Vagina (tissue), 2 donors: ENCODE measurements around the gene DMRT1.

Source experiments
- CTCF ChIP-seq, 3 experiments: fragments of 450-650 bp in 2 of 3; fragments of 200-600 bp in 1 of 3; sonication (generic) in 1 of 3; IDR thresholded peaks; one replicate each; pipeline ENCODE4 v1.5.1; 2017 to 2019; ENCODE audit warnings: antibody characterized with exemption in 3 of 3, mild to moderate bottlenecking in 2 of 3, moderate library complexity in 2 of 3
- POLR2A ChIP-seq, 2 donors: fragments of 450-650 bp; IDR thresholded peaks; one replicate each; pipeline ENCODE4 v1.6.1; 2017; ENCODE audit warnings: antibody characterized with exemption in 2 of 2, mild to moderate bottlenecking in 2 of 2, moderate library complexity in 2 of 2
- POLR2AphosphoS5 ChIP-seq, 2 donors: sonication (generic); formaldehyde crosslinking; IDR thresholded peaks; one replicate each; pipeline ENCODE4 v1.9.0; 2017; ENCODE audit warnings: antibody characterized with exemption in 2 of 2, mild to moderate bottlenecking in 2 of 2, low read depth in 1 of 2; ENCODE audit not compliant: insufficient read depth in 1 of 2

GRCh38 chr9:974031-974995 lies 132.8 kb downstream of the DMRT1 start:
- TF ChIP-seq CTCF (IDR thresholded peaks at IDR 0.05) (no peak), POLR2A (IDR thresholded peaks at IDR 0.05) (no peak), POLR2AphosphoS5 (IDR thresholded peaks at IDR 0.05; ENCODE audit: insufficient read depth in 1 of 2, low read depth in 1 of 2) (no peak)
